WTC11 (cell line): Measurements from ENCODE around the gene A1BG. TPM values are rescaled to one million over a fixed set of nuclear protein-coding genes. Genes with fewer than 3 reads are reported as not detected.

ENCODE experiments used
- CDX4 ChIP-seq: fragments of 250-450 bp; sonication (Bioruptor Pico); IDR thresholded peaks from 2 replicates; pipeline ENCODE4 v1.9.0; 2021; ENCODE audit warnings: moderate library complexity, mild to moderate bottlenecking, inconsistent platforms, borderline replicate concordance
- GABPB1 ChIP-seq: sonication (generic); formaldehyde crosslinking; IDR thresholded peaks from 2 replicates; pipeline ENCODE4 v1.8.1; 2023; ENCODE audit warnings: mild to moderate bottlenecking, missing genetic modification reagents
- KAT7 ChIP-seq: sonication (generic); formaldehyde crosslinking; IDR thresholded peaks from 2 replicates; pipeline ENCODE4 v1.8.1; 2023; ENCODE audit warnings: missing genetic modification reagents, mild to moderate bottlenecking, borderline replicate concordance
- NFE2L1 ChIP-seq: sonication (generic); formaldehyde crosslinking; IDR thresholded peaks from 2 replicates; pipeline ENCODE4 v1.8.1; 2023; ENCODE audit warnings: missing genetic modification reagents
- OVOL2 ChIP-seq: fragments of 250-450 bp; sonication (Bioruptor Pico); IDR thresholded peaks from 2 replicates; pipeline ENCODE4 v1.9.0; 2021; ENCODE audit warnings: mild to moderate bottlenecking, borderline replicate concordance
- RELA ChIP-seq: sonication (generic); formaldehyde crosslinking; IDR thresholded peaks from 2 replicates; pipeline ENCODE4 v1.8.1; 2022; ENCODE audit warnings: missing genetic modification reagents, mild to moderate bottlenecking, borderline replicate concordance
- TEAD1 ChIP-seq: sonication (generic); formaldehyde crosslinking; IDR thresholded peaks from 2 replicates; pipeline ENCODE4 v1.8.0; 2022; ENCODE audit warnings: mild to moderate bottlenecking, missing genetic modification reagents
- ZMAT4 ChIP-seq: fragments of 250-450 bp; sonication (Bioruptor Pico); IDR thresholded peaks from 2 replicates; pipeline ENCODE4 v1.9.0; 2021; ENCODE audit warnings: mild to moderate bottlenecking
- ZNF232 ChIP-seq: sonication (generic); formaldehyde crosslinking; IDR thresholded peaks from 2 replicates; pipeline ENCODE4 v1.8.0; 2022; ENCODE audit warnings: mild to moderate bottlenecking, missing genetic modification reagents
- ZNF281 ChIP-seq: sonication (generic); formaldehyde crosslinking; IDR thresholded peaks from 2 replicates; pipeline ENCODE4 v1.8.0; 2023; ENCODE audit warnings: mild to moderate bottlenecking, missing genetic modification reagents
- total RNA-seq: library from RNA; stranded (reverse); gene quantifications from 3 replicates; pipeline ENCODE4 v1.2.3, GENCODE V29; 2021
- TF ChIP-seq, protein P1 (sequence below): sonication (generic); formaldehyde crosslinking; IDR thresholded peaks from 2 replicates; pipeline ENCODE4 v1.8.1; 2023; ENCODE audit warnings: mild to moderate bottlenecking, moderate library complexity, missing genetic modification reagents
- TF ChIP-seq, protein P2 (sequence below): sonication (generic); formaldehyde crosslinking; IDR thresholded peaks from 2 replicates; pipeline ENCODE4 v1.8.1; 2022; ENCODE audit warnings: mild to moderate bottlenecking, moderate library complexity, missing genetic modification reagents
- TF ChIP-seq, protein P3 (sequence below): sonication (generic); formaldehyde crosslinking; IDR thresholded peaks from 2 replicates; pipeline ENCODE4 v1.8.1; 2022; ENCODE audit warnings: low read depth, mild to moderate bottlenecking, moderate library complexity, missing genetic modification reagents, borderline replicate concordance
- TF ChIP-seq, protein P4 (sequence below): sonication (generic); formaldehyde crosslinking; IDR thresholded peaks from 2 replicates; pipeline ENCODE4 v1.8.0; 2023; ENCODE audit warnings: missing genetic modification reagents, mild to moderate bottlenecking, borderline replicate concordance
- TF ChIP-seq, protein P5 (sequence below): sonication (generic); formaldehyde crosslinking; IDR thresholded peaks from 2 replicates; pipeline ENCODE4 v1.8.1; 2023; ENCODE audit warnings: mild to moderate bottlenecking, missing genetic modification reagents
- TF ChIP-seq, protein P6 (sequence below): sonication (generic); formaldehyde crosslinking; IDR thresholded peaks from 2 replicates; pipeline ENCODE4 v1.8.0; 2022; ENCODE audit warnings: mild to moderate bottlenecking, missing genetic modification reagents

The A1BG gene
- total RNA-seq, 1 experiment from 2014 or later: 24.3 TPM

DNA sequence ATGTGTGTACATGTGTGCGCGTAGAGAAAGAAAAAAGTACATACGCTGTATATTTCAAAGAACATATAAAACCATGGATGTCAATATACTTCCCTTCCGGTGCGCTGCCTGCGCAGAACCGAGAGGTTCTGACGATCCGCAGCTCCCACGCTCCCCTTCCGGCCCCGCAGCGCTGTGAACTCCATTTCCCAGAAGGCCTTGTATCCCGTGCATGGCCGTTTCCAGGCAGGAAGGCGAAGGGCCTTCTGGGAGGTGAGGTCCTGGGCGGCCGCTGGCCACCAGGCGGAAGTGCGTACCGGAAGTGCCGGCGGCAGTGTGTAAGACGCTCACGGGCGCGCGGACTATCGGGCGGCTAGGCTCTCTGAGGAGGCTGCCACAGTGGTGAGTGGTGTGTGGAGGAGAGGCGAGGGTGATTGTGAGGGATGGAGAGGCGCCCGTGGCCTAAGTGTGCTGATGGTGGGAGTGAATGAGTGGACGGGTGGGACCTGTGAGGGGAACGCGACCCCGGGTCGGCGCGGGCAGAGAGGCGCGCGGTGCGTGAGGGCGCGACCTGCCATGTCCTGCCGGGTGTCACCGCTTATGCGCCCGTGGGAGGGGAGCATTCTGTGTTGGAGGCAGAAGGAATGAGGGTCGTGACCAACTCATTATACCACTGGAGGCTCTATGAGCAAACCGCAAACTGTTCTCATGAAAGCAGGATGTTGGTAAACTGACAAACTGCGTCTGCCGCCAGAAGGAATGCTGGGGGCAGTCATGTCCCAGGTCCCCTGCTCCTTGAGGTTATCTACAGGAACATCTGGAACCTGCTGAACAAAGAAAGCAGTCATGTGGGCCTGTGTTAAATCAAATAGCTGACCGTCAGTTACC lies 48.0 kb downstream of the A1BG start, which contains the start of gene ERVK3-1 (continued):
- TF ChIP-seq, protein P1, sequence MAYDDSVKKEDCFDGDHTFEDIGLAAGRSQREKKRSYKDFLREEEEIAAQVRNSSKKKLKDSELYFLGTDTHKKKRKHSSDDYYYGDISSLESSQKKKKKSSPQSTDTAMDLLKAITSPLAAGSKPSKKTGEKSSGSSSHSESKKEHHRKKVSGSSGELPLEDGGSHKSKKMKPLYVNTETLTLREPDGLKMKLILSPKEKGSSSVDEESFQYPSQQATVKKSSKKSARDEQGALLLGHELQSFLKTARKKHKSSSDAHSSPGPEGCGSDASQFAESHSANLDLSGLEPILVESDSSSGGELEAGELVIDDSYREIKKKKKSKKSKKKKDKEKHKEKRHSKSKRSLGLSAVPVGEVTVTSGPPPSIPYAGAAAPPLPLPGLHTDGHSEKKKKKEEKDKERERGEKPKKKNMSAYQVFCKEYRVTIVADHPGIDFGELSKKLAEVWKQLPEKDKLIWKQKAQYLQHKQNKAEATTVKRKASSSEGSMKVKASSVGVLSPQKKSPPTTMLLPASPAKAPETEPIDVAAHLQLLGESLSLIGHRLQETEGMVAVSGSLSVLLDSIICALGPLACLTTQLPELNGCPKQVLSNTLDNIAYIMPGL (CRISPR knock-in tag): no peak
- TF ChIP-seq NFE2L1 (CRISPR knock-in tag) (peak; percentile 89), ZNF232 (CRISPR knock-in tag) (peak; percentile 75; the same call in 1 of the 2 replicates), ZNF281 (CRISPR knock-in tag) (no peak), ZMAT4 (CRISPR knock-in tag) (peak; percentile 68; the same call in 1 of the 2 replicates), GABPB1 (peak; percentile 59; the same call in 1 of the 2 replicates), RELA (no peak), KAT7 (no peak), CDX4 (CRISPR knock-in tag) (no peak), TEAD1 (peak; percentile 86), OVOL2 (CRISPR knock-in tag) (no peak)
- TF ChIP-seq, protein P2, sequence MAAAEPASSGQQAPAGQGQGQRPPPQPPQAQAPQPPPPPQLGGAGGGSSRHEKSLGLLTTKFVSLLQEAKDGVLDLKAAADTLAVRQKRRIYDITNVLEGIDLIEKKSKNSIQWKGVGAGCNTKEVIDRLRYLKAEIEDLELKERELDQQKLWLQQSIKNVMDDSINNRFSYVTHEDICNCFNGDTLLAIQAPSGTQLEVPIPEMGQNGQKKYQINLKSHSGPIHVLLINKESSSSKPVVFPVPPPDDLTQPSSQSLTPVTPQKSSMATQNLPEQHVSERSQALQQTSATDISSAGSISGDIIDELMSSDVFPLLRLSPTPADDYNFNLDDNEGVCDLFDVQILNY (CRISPR knock-in tag): no peak
- TF ChIP-seq, protein P3, sequence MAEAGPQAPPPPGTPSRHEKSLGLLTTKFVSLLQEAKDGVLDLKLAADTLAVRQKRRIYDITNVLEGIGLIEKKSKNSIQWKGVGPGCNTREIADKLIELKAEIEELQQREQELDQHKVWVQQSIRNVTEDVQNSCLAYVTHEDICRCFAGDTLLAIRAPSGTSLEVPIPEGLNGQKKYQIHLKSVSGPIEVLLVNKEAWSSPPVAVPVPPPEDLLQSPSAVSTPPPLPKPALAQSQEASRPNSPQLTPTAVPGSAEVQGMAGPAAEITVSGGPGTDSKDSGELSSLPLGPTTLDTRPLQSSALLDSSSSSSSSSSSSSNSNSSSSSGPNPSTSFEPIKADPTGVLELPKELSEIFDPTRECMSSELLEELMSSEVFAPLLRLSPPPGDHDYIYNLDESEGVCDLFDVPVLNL (CRISPR knock-in tag): 0 out of 2 replicates have a peak, but pooled peaks have one; percentile 44
- TF ChIP-seq, protein P4, sequence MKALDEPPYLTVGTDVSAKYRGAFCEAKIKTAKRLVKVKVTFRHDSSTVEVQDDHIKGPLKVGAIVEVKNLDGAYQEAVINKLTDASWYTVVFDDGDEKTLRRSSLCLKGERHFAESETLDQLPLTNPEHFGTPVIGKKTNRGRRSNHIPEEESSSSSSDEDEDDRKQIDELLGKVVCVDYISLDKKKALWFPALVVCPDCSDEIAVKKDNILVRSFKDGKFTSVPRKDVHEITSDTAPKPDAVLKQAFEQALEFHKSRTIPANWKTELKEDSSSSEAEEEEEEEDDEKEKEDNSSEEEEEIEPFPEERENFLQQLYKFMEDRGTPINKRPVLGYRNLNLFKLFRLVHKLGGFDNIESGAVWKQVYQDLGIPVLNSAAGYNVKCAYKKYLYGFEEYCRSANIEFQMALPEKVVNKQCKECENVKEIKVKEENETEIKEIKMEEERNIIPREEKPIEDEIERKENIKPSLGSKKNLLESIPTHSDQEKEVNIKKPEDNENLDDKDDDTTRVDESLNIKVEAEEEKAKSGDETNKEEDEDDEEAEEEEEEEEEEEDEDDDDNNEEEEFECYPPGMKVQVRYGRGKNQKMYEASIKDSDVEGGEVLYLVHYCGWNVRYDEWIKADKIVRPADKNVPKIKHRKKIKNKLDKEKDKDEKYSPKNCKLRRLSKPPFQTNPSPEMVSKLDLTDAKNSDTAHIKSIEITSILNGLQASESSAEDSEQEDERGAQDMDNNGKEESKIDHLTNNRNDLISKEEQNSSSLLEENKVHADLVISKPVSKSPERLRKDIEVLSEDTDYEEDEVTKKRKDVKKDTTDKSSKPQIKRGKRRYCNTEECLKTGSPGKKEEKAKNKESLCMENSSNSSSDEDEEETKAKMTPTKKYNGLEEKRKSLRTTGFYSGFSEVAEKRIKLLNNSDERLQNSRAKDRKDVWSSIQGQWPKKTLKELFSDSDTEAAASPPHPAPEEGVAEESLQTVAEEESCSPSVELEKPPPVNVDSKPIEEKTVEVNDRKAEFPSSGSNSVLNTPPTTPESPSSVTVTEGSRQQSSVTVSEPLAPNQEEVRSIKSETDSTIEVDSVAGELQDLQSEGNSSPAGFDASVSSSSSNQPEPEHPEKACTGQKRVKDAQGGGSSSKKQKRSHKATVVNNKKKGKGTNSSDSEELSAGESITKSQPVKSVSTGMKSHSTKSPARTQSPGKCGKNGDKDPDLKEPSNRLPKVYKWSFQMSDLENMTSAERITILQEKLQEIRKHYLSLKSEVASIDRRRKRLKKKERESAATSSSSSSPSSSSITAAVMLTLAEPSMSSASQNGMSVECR (CRISPR knock-in tag): peak; percentile 95
- TF ChIP-seq, protein P5, sequence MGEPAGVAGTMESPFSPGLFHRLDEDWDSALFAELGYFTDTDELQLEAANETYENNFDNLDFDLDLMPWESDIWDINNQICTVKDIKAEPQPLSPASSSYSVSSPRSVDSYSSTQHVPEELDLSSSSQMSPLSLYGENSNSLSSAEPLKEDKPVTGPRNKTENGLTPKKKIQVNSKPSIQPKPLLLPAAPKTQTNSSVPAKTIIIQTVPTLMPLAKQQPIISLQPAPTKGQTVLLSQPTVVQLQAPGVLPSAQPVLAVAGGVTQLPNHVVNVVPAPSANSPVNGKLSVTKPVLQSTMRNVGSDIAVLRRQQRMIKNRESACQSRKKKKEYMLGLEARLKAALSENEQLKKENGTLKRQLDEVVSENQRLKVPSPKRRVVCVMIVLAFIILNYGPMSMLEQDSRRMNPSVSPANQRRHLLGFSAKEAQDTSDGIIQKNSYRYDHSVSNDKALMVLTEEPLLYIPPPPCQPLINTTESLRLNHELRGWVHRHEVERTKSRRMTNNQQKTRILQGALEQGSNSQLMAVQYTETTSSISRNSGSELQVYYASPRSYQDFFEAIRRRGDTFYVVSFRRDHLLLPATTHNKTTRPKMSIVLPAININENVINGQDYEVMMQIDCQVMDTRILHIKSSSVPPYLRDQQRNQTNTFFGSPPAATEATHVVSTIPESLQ (CRISPR knock-in tag): no peak
- TF ChIP-seq, protein P6, sequence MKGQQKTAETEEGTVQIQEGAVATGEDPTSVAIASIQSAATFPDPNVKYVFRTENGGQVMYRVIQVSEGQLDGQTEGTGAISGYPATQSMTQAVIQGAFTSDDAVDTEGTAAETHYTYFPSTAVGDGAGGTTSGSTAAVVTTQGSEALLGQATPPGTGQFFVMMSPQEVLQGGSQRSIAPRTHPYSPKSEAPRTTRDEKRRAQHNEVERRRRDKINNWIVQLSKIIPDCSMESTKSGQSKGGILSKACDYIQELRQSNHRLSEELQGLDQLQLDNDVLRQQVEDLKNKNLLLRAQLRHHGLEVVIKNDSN: peak; percentile 66
